H9 (cell line): Measurements from ENCODE around the gene TGFBI. TPM values are rescaled to one million over a fixed set of nuclear protein-coding genes. Genes with fewer than 3 reads are reported as not detected.

Experiments
- DNase-seq: peaks from one replicate; pipeline ENCODE4 v3.0.0-alpha.2; 2017
- H2AFZ ChIP-seq: one replicate; pipeline ENCODE4 v1.6.1; 2013; ENCODE audit warnings: mild to moderate bottlenecking, low read length, control low read depth, moderate library complexity
- H2AK5ac ChIP-seq: 2 replicates; pipeline ENCODE4 v1.6.1; 2013; ENCODE audit warnings: low read length, control low read depth, mixed read lengths; ENCODE audit not compliant: insufficient read length
- H2BK120ac ChIP-seq: one replicate; pipeline ENCODE4 v1.6.1; 2013; ENCODE audit warnings: low read depth, mild to moderate bottlenecking, low read length, control low read depth, inconsistent platforms; ENCODE audit not compliant: poor library complexity, severe bottlenecking
- H2BK12ac ChIP-seq: 2 replicates; pipeline ENCODE4 v1.6.1; 2013; ENCODE audit warnings: low read length, control low read depth, mixed read lengths, low read depth; ENCODE audit not compliant: insufficient read length
- H2BK15ac ChIP-seq: 2 replicates; pipeline ENCODE4 v1.6.1; 2013; ENCODE audit warnings: low read depth, low read length, control low read depth
- H2BK20ac ChIP-seq: one replicate; pipeline ENCODE4 v1.6.1; 2013; ENCODE audit warnings: low read depth, mild to moderate bottlenecking, low read length, control low read depth, inconsistent platforms; ENCODE audit not compliant: poor library complexity, severe bottlenecking
- H2BK5ac ChIP-seq: 2 replicates; pipeline ENCODE4 v1.6.1; 2013; ENCODE audit warnings: low read length, control low read depth, mixed read lengths; ENCODE audit not compliant: insufficient read length
- H3K14ac ChIP-seq: 2 replicates; pipeline ENCODE4 v1.6.1; 2013; ENCODE audit warnings: low read length, control low read depth; ENCODE audit not compliant: insufficient read depth
- H3K18ac ChIP-seq: 2 replicates; pipeline ENCODE4 v1.6.1; 2013; ENCODE audit warnings: low read depth, mild to moderate bottlenecking, mixed read lengths, low read length, control low read depth; ENCODE audit not compliant: insufficient read length
- H3K23ac ChIP-seq: 2 replicates; pipeline ENCODE4 v1.6.1; 2013; ENCODE audit warnings: low read length, control low read depth, mixed read lengths, low read depth; ENCODE audit not compliant: insufficient read length
- H3K23me2 ChIP-seq: 2 replicates; pipeline ENCODE4 v1.6.1; 2013; ENCODE audit warnings: low read depth, mild to moderate bottlenecking, mixed read lengths, low read length, control low read depth; ENCODE audit not compliant: insufficient read length, poor library complexity, severe bottlenecking
- H3K27ac ChIP-seq: 2 replicates; pipeline ENCODE4 v1.5.1; 2013; ENCODE audit warnings: low read length, control low read depth, mixed read lengths, low read depth; ENCODE audit not compliant: insufficient read length
- H3K27me3 ChIP-seq: 2 replicates; pipeline ENCODE4 v1.6.1; 2013; ENCODE audit warnings: low read length, control low read depth, inconsistent platforms; ENCODE audit not compliant: insufficient read depth
- H3K4ac ChIP-seq: 2 replicates; pipeline ENCODE4 v1.6.1; 2013; ENCODE audit warnings: low read depth, mild to moderate bottlenecking, control low read depth, inconsistent platforms, low read length, moderate library complexity
- H3K4me1 ChIP-seq: 2 replicates; pipeline ENCODE4 v1.6.1; 2013; ENCODE audit warnings: low read length, control low read depth, inconsistent platforms; ENCODE audit not compliant: insufficient read depth
- H3K4me2 ChIP-seq: 2 replicates; pipeline ENCODE4 v1.6.1; 2013; ENCODE audit warnings: low read length, control low read depth, mixed read lengths; ENCODE audit not compliant: insufficient read length, insufficient read depth
- H3K56ac ChIP-seq: 2 replicates; pipeline ENCODE4 v1.6.1; 2013; ENCODE audit warnings: low read depth, mild to moderate bottlenecking, mixed read lengths, low read length, control low read depth; ENCODE audit not compliant: insufficient read length
- H3K79me1 ChIP-seq: 2 replicates; pipeline ENCODE4 v1.6.1; 2013; ENCODE audit warnings: low read depth, mild to moderate bottlenecking, moderate library complexity, low read length, control low read depth, inconsistent platforms; ENCODE audit not compliant: insufficient read depth, poor library complexity, severe bottlenecking
- H3K79me2 ChIP-seq: 2 replicates; pipeline ENCODE4 v1.6.1; 2013; ENCODE audit warnings: low read length, control low read depth, inconsistent platforms; ENCODE audit not compliant: insufficient read depth
- H3K9ac ChIP-seq: 2 replicates; pipeline ENCODE4 v1.6.1; 2013; ENCODE audit warnings: low read length, control low read depth, mixed read lengths; ENCODE audit not compliant: insufficient read length; ENCODE audit errors: extremely low read depth
- H3K9me3 ChIP-seq: one replicate; pipeline ENCODE4 v1.6.1; 2013; ENCODE audit warnings: low read depth, low read length, inconsistent platforms; ENCODE audit not compliant: control insufficient read depth
- H3T11ph ChIP-seq: one replicate; pipeline ENCODE4 v1.6.1; 2013; ENCODE audit warnings: mild to moderate bottlenecking, low read length, control low read depth, inconsistent platforms
- H4K20me1 ChIP-seq: one replicate; pipeline ENCODE4 v1.6.1; 2013; ENCODE audit not compliant: control insufficient read depth, insufficient read length, insufficient read depth
- H4K5ac ChIP-seq: 2 replicates; pipeline ENCODE4 v1.6.1; 2013; ENCODE audit warnings: low read depth, mild to moderate bottlenecking, mixed read lengths, low read length, control low read depth; ENCODE audit not compliant: insufficient read length
- H4K8ac ChIP-seq: replicated peaks from 2 replicates; pipeline ENCODE4 v1.6.1; 2013; ENCODE audit warnings: low read length, control low read depth, mixed read lengths, low read depth; ENCODE audit not compliant: insufficient read length
- H4K91ac ChIP-seq: 2 replicates; pipeline ENCODE4 v1.6.1; 2013; ENCODE audit warnings: low read depth, mild to moderate bottlenecking, moderate library complexity, mixed read lengths, low read length, control low read depth; ENCODE audit not compliant: insufficient read length
- H3K27ac Mint-ChIP-seq, 3 experiments: 2 replicates in 2 of 3; 3 replicates in 1 of 3; pipeline ENCODE4 v1.8.0; 2020 to 2021; ENCODE audit warnings: mixed read lengths in 3 of 3, mild to moderate bottlenecking in 1 of 3, moderate library complexity in 1 of 3
- H3K27me3 Mint-ChIP-seq: 2 replicates; pipeline ENCODE4 v1.8.0; 2021; ENCODE audit warnings: low read depth, mild to moderate bottlenecking, moderate library complexity, mixed read lengths
- H3K36me3 Mint-ChIP-seq, 3 experiments: 2 replicates in 2 of 3; 3 replicates in 1 of 3; pipeline ENCODE4 v1.8.0; 2020 to 2021; ENCODE audit warnings: low read depth in 3 of 3, mixed read lengths in 3 of 3; ENCODE audit not compliant: insufficient read depth in 1 of 3
- H3K4me1 Mint-ChIP-seq, 2 experiments: 2 replicates each; pipeline ENCODE4 v1.8.0; 2020; ENCODE audit warnings: mixed read lengths in 2 of 2
- H3K4me3 Mint-ChIP-seq, 2 experiments: 2 replicates in 1 of 2; 3 replicates in 1 of 2; pipeline ENCODE4 v1.8.0; 2020 to 2021; ENCODE audit warnings: mild to moderate bottlenecking in 2 of 2, mixed read lengths in 2 of 2, moderate library complexity in 1 of 2
- H3K9me3 Mint-ChIP-seq, 2 experiments: 2 replicates in 1 of 2; 3 replicates in 1 of 2; pipeline ENCODE4 v1.8.0; 2020; ENCODE audit warnings: mild to moderate bottlenecking in 2 of 2, mixed read lengths in 2 of 2, moderate library complexity in 1 of 2
- WGBS: extraction: QIAGEN DNeasy Blood & Tissue Kit; methylation state at CpG from one replicate; pipeline ENCODE4 v1.1.7; 2013; ENCODE audit warnings: missing lambda C conversion rate, low lambda C conversion rate, mixed read lengths; ENCODE audit not compliant: insufficient read length; ENCODE audit errors: extremely low coverage; 5-methylcytosine and 5-hydroxymethylcytosine counted together
- total RNA-seq: library from RNA; stranded (reverse); gene quantifications from 2 replicates; pipeline ENCODE4 v1.2.1, GENCODE V29; 2021
- TF ChIP-seq, protein P1 (sequence below): fragments of 200-600 bp; sonication (generic); conservative IDR thresholded peaks from 3 replicates; pipeline ENCODE4 v1.8.0; 2021; ENCODE audit warnings: antibody characterized with exemption, mild to moderate bottlenecking

Gene TGFBI
- total RNA-seq, 1 experiment from 2014 or later, result 4.7 TPM

DNA sequence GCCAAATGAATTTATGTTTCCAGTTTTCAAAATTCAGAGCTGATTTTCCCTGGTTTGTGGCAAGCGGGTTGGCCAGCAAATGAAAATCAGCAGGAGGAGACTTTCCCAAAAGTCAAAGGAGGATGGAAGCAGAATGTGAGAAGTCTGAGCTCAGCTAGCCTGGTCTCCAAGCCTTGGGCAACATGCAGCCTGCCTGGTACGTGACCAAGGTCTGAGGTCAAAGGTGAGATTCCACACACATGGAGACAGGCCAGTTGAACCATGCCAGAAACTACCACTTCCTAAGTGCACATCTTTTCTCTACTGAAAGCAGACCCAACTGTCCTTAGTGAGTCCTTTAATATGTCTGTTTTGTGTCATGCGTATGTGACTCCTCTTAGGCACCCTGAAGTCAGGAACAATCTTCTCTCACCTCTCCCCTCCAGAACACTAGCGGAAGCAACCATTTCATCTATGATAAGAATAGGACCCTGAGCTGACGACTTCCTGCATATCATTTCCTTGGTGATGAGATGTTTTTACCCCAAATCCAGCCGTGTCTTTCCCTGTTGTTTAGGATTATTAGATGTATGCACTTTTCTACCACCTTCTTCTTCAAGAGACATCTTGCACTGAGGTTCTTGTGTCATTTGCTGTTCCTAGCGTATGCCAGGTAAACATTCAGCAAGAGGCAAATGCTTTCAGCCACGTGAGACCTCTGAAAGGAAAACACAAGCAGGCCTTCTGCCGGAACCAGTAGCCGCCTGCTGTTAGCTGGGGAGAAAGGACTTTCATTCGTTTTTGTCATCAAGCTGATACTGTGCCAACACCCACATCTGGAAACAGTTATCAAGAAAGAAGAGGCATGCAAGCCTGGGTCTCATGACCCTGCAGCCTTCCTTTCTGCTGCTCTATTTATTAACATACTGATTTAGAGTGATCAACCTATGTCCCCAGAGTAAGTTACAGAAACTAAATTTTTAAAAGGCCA lies 9.7 kb upstream of the TGFBI start:
- no peaks in the 10 kb centered on the region for H3K36me3 Mint-ChIP-seq
- Histone ChIP-seq H3K79me2 (no peaks in the 10 kb centered on the region), H2AFZ (no peak overlapping the region), H3K23me2 (no peaks in the 10 kb centered on the region), H3K79me1 (no peaks in the 10 kb centered on the region), H3K9ac (no peak overlapping the region), H3K14ac (no peak overlapping the region), H3K4me2 (no peak overlapping the region), H4K91ac (no peak overlapping the region), H2BK20ac (no peak overlapping the region), H3K9me3 (no peaks in the 10 kb centered on the region), H4K20me1 (no peaks in the 10 kb centered on the region), H4K8ac (no peak overlapping the region), H3T11ph (no peak overlapping the region), H3K23ac (no peak overlapping the region), H3K27me3 (no peaks in the 10 kb centered on the region; the same call in 1 of the 2 replicates), H2BK120ac (no peak overlapping the region), H2BK5ac (no peak overlapping the region), H2BK15ac (no peak overlapping the region), H2AK5ac (no peak overlapping the region), H3K27ac (no peak overlapping the region), H4K5ac (no peak overlapping the region), H3K56ac (no peak overlapping the region), H3K4me1 (no peaks in the 10 kb centered on the region), H2BK12ac (no peak overlapping the region), H3K18ac (no peak overlapping the region), H3K4ac (no peak overlapping the region)
- no peaks in the 10 kb centered on the region for H3K9me3 Mint-ChIP-seq
- H3K27me3 Mint-ChIP-seq, result peaks cover 33% of the 10 kb centered on the region
- WGBS, result no CpG with 5 or more reads among the region's 11 CpGs
- no peak for DNase-seq
- no peak overlapping the region for H3K4me3 Mint-ChIP-seq
- H3K4me1 Mint-ChIP-seq, result peaks cover 0 to 2% of the 10 kb centered on the region in 2 experiments; a peak in 2 of 4 replicates
- TF ChIP-seq, protein P1, sequence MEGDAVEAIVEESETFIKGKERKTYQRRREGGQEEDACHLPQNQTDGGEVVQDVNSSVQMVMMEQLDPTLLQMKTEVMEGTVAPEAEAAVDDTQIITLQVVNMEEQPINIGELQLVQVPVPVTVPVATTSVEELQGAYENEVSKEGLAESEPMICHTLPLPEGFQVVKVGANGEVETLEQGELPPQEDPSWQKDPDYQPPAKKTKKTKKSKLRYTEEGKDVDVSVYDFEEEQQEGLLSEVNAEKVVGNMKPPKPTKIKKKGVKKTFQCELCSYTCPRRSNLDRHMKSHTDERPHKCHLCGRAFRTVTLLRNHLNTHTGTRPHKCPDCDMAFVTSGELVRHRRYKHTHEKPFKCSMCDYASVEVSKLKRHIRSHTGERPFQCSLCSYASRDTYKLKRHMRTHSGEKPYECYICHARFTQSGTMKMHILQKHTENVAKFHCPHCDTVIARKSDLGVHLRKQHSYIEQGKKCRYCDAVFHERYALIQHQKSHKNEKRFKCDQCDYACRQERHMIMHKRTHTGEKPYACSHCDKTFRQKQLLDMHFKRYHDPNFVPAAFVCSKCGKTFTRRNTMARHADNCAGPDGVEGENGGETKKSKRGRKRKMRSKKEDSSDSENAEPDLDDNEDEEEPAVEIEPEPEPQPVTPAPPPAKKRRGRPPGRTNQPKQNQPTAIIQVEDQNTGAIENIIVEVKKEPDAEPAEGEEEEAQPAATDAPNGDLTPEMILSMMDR, result no peak
- no peak overlapping the region for H3K27ac Mint-ChIP-seq
